ENCODE measurements around the gene CP.

DNA sequence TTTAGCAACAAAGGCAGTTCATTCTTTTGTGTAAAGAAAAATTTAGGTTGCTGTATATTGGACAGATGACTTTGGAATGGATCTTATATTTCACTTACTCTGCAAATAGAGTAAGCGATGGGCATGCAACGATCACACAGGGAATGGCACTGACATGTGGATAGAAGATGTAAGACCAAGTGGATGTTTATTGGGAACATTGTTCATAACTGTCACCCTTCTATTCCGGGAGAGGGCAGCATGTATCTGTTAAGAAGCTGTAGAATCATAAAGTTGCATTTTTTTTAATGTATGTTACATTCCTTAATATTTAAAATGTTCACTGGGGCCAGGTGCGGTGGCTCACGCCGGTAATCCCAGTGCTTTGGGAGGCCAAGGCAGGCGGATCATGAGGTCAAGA is 51.0 kb downstream of the CP start:
- TF ChIP-seq JUN (CRISPR knock-in tag; IDR thresholded peaks at IDR 0.05) (no peak), ESRRA (CRISPR knock-in tag; IDR thresholded peaks at IDR 0.05; ENCODE audit: borderline replicate concordance) (no peak), GABPB1 (CRISPR knock-in tag; IDR thresholded peaks at IDR 0.05) (no peak), NR2C2 (CRISPR knock-in tag; IDR thresholded peaks at IDR 0.05) (no peak), NR3C1 (CRISPR knock-in tag; conservative IDR thresholded peaks at IDR 0.05; ENCODE audit: low read depth) (no peak), SP1 (CRISPR knock-in tag; conservative IDR thresholded peaks at IDR 0.05) (no peak)
- TF ChIP-seq, protein P1, sequence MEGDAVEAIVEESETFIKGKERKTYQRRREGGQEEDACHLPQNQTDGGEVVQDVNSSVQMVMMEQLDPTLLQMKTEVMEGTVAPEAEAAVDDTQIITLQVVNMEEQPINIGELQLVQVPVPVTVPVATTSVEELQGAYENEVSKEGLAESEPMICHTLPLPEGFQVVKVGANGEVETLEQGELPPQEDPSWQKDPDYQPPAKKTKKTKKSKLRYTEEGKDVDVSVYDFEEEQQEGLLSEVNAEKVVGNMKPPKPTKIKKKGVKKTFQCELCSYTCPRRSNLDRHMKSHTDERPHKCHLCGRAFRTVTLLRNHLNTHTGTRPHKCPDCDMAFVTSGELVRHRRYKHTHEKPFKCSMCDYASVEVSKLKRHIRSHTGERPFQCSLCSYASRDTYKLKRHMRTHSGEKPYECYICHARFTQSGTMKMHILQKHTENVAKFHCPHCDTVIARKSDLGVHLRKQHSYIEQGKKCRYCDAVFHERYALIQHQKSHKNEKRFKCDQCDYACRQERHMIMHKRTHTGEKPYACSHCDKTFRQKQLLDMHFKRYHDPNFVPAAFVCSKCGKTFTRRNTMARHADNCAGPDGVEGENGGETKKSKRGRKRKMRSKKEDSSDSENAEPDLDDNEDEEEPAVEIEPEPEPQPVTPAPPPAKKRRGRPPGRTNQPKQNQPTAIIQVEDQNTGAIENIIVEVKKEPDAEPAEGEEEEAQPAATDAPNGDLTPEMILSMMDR (IDR thresholded peaks at IDR 0.05): no peak
- TF ChIP-seq, protein P2, sequence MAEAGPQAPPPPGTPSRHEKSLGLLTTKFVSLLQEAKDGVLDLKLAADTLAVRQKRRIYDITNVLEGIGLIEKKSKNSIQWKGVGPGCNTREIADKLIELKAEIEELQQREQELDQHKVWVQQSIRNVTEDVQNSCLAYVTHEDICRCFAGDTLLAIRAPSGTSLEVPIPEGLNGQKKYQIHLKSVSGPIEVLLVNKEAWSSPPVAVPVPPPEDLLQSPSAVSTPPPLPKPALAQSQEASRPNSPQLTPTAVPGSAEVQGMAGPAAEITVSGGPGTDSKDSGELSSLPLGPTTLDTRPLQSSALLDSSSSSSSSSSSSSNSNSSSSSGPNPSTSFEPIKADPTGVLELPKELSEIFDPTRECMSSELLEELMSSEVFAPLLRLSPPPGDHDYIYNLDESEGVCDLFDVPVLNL (CRISPR knock-in tag; IDR thresholded peaks at IDR 0.05; ENCODE audit: borderline replicate concordance, low read depth): no peak
- TF ChIP-seq, protein P3, sequence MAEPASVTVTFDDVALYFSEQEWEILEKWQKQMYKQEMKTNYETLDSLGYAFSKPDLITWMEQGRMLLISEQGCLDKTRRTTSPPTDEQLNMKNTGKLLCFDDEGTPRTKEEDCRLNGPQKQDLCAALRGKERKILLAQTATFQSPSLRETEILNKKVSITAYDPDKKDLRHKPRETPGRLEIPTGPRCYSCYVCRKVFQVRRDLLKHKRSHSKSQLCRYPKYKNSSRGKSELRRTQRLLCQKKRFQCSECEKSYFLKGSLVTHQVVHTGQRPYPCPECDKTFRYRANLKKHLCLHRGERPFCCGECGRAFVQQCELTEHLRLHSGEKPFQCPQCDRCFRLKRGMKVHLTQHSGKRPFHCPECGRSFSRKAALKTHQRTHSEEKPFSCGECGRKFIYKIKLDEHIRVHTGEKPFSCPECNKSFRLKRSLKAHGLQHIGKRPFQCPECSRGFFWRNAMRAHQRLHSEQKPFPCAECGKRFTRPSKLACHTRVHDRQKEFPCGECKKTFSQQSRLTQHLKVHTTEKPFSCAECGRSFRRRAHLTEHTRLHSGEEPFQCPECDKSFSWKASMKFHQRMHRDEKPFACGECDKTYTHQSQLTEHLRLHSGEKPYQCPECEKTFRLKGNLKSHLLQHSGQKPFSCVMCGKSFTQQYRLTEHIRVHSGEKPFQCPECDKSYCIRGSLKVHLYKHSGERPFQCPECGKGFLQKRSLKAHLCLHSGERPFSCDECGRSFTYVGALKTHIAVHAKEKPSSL (CRISPR knock-in tag; conservative IDR thresholded peaks at IDR 0.05): no peak
- TF ChIP-seq, protein P4, sequence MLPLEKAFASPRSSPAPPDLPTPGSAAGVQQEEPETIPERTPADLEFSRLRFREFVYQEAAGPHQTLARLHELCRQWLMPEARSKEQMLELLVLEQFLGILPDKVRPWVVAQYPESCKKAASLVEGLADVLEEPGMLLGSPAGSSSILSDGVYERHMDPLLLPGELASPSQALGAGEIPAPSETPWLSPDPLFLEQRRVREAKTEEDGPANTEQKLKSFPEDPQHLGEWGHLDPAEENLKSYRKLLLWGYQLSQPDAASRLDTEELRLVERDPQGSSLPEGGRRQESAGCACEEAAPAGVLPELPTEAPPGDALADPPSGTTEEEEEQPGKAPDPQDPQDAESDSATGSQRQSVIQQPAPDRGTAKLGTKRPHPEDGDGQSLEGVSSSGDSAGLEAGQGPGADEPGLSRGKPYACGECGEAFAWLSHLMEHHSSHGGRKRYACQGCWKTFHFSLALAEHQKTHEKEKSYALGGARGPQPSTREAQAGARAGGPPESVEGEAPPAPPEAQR (CRISPR knock-in tag; IDR thresholded peaks at IDR 0.05): no peak
- TF ChIP-seq, protein P5, sequence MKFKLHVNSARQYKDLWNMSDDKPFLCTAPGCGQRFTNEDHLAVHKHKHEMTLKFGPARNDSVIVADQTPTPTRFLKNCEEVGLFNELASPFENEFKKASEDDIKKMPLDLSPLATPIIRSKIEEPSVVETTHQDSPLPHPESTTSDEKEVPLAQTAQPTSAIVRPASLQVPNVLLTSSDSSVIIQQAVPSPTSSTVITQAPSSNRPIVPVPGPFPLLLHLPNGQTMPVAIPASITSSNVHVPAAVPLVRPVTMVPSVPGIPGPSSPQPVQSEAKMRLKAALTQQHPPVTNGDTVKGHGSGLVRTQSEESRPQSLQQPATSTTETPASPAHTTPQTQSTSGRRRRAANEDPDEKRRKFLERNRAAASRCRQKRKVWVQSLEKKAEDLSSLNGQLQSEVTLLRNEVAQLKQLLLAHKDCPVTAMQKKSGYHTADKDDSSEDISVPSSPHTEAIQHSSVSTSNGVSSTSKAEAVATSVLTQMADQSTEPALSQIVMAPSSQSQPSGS (CRISPR knock-in tag; IDR thresholded peaks at IDR 0.05; ENCODE audit: borderline replicate concordance, low read depth): no peak

Data from WTC11 (cell line).